Ureter (tissue), 1 donor: Measurements from ENCODE around the gene KIF12. TPM values are rescaled to one million over a fixed set of nuclear protein-coding genes. Genes with fewer than 3 reads are reported as not detected.

Experiments
- DNase-seq: peaks from one replicate; pipeline ENCODE4 v3.0.0-alpha.2; 2020; ENCODE audit warnings: low spot score
- total RNA-seq: library from RNA; stranded (reverse); gene quantifications from one replicate; pipeline ENCODE4 v1.2.4, GENCODE V29; 2023
- donor health status: DM: yes; HTN: yes; CAD: no.

The KIF12 gene
- total RNA-seq, 1 donor from 2014 or later: 6.4 TPM

GRCh38 chr9:114084282-114085073 is 14.6 kb downstream of the KIF12 start:
- peak; percentile 39 for DNase-seq

GRCh38 chr9:114083666-114084065 is 15.4 kb downstream of the KIF12 start:
- DNase-seq: peak; percentile 34

GRCh38 chr9:114082763-114083412 is 16.2 kb downstream of the KIF12 start:
- peak; percentile 35 for DNase-seq

- DNase-seq: peak; percentile 94
These were observed 16.9 kb downstream of the KIF12 start for GRCh38 chr9:114082017-114082762.

GRCh38 chr9:114081441-114082016 is 17.6 kb downstream of the KIF12 start:
- DNase-seq: no peak

- DNase-seq: no peak
These were observed 18.2 kb downstream of the KIF12 start for GRCh38 chr9:114080773-114081440.

GRCh38 chr9:114080195-114080772 is 18.8 kb downstream of the KIF12 start:
- DNase-seq: no peak

GRCh38 chr9:114078781-114079156 is 20.3 kb downstream of the KIF12 start:
- DNase-seq: no peak

- DNase-seq: no peak
These were observed 20.9 kb downstream of the KIF12 start, which contains the start of gene AMBP for GRCh38 chr9:114078021-114078780. TSS of gene AMBP (minus strand) at chr9:114078300. CDS start at chr9:114078209, 91 bp downstream.

- DNase-seq: no peak
These were observed 21.8 kb downstream of the KIF12 start for GRCh38 chr9:114077162-114077837.

- DNase-seq: no peak
These were observed 22.6 kb downstream of the KIF12 start for GRCh38 chr9:114076237-114077161.

GRCh38 chr9:114075602-114076001 is 23.5 kb downstream of the KIF12 start:
- DNase-seq: no peak

- peak; percentile 65 for DNase-seq
These were observed 26.6 kb downstream of the KIF12 start for GRCh38 chr9:114072184-114073140.

GRCh38 chr9:114071197-114071795 is 27.8 kb downstream of the KIF12 start:
- no peak for DNase-seq

- DNase-seq: no peak
These were observed 28.6 kb downstream of the KIF12 start for GRCh38 chr9:114070188-114071103.
